Kidney (tissue), 14 donors: ENCODE results near the gene GPR33. TPM values are rescaled to one million over a fixed set of nuclear protein-coding genes. Genes with fewer than 3 reads are reported as not detected.

ENCODE experiments used
- DNase-seq, 5 donors: peaks; one replicate each; pipeline ENCODE4 v3.0.0-alpha.2; 2013 to 2020
- FAIRE-seq: peaks from 2 replicates; lab custom pipeline; 2012; peaks lifted over from hg19 to GRCh38; lab: Jason Lieb, UNC
- H3K27ac ChIP-seq, 2 donors: one replicate each; pipeline ENCODE4 v1.7.0; 2013; ENCODE audit warnings: low read depth in 2 of 2, low read length in 2 of 2, inconsistent platforms in 1 of 2
- H3K27me3 ChIP-seq: one replicate; pipeline ENCODE4 v1.7.1; 2013; ENCODE audit warnings: low read length, inconsistent platforms; ENCODE audit not compliant: control insufficient read depth, insufficient read depth
- H3K36me3 ChIP-seq, 3 donors: one replicate each; pipeline versions ENCODE4 v1.7.0 to v1.7.1; 2013; ENCODE audit warnings: low read length in 3 of 3, control low read depth in 1 of 3, inconsistent platforms in 1 of 3; ENCODE audit not compliant: insufficient read depth in 3 of 3, control insufficient read depth in 2 of 3
- H3K4me1 ChIP-seq, 3 donors: one replicate each; pipeline versions ENCODE4 v1.7.0 to v1.7.1; 2013; ENCODE audit warnings: low read length in 3 of 3, inconsistent platforms in 1 of 3, low read depth in 1 of 3; ENCODE audit not compliant: control insufficient read depth in 2 of 3, insufficient read depth in 2 of 3
- H3K4me3 ChIP-seq, 3 donors: one replicate each; pipeline versions ENCODE4 v1.7.0 to v1.8.1; 2013; ENCODE audit warnings: low read length in 3 of 3, control low read depth in 1 of 3, inconsistent platforms in 1 of 3
- H3K9ac ChIP-seq, 3 donors: one replicate each; pipeline versions ENCODE4 v1.7.0 to v1.7.1; 2013; ENCODE audit warnings: low read length in 3 of 3, control low read depth in 1 of 3, inconsistent platforms in 1 of 3
- H3K9me3 ChIP-seq, 3 donors: one replicate each; pipeline versions ENCODE4 v1.7.0 to v1.7.1; 2013; ENCODE audit warnings: low read length in 3 of 3, control low read depth in 1 of 3, inconsistent platforms in 1 of 3; ENCODE audit not compliant: control insufficient read depth in 2 of 3, insufficient read depth in 1 of 3
- intact Hi-C: fragments of 100-400 bp; cut with DNase I; formaldehyde crosslinking; loops from one replicate; pipeline ENCODE4 v1.11.1; 2022
- polyA plus RNA-seq: library from polyadenylated mRNA; stranded (reverse); fragments of 350-450 nt; fragmentation: Illumina TruSeq; extraction: RNeasy Lipid Tissue Mini Kit (QIAGEN cat#74804); gene quantifications from one replicate; pipeline ENCODE4 v1.2.3, GENCODE V29; 2014; ENCODE audit warnings: low read depth, low replicate concordance; ENCODE audit not compliant: insufficient read depth
- total RNA-seq: library from RNA; stranded (reverse); fragmentation: NEBNext Ultra II Directional; extraction: Animal tissue kit (Norgen Biotek cat#: 25700); gene quantifications from one replicate; pipeline ENCODE4 v1.2.1, GENCODE V29; 2021
- TF ChIP-seq, protein P1 (sequence below): IDR thresholded peaks from 3 replicates; pipeline ENCODE4 v1.5.1; 2012; ENCODE audit warnings: mild to moderate bottlenecking, moderate library complexity, borderline replicate concordance; ENCODE audit not compliant: insufficient read depth; ENCODE audit errors: extremely low read depth
- donor health status: control.
- donor health status: control.
- donor health status: control.
- donor health status: control.
- donor health status: control.
- donor health status: DM: yes; HTN: yes; CAD: no.
- donor health status: Normal renal cell carcinoma (clear cell type).

The GPR33 gene
- total and polyA plus RNA-seq, 2 donors from 2014 or later = not detected

DNA sequence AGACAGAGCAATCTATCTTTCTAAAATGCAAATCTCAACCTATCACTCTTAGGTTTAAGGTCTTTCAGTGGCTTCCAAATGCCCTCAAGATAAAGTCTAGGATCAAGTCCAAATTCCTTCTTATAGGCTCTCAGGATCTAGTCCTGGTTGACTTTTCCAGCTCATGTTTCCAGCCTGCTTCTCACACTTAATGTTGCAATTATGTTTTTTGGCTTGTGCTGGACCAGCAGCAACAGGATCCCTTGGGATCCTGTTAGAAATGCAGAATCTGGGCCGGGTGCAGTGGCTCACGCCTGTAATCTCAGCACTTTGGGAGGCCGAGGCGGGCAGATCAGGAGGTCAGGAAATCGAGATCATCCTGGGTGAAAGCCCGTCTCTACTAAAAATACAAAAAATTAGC, 10.6 kb downstream of the GPR33 start:
- no peaks in the 10 kb centered on the region for H3K9me3 ChIP-seq
- no peak overlapping the region for H3K4me3 ChIP-seq
- no peaks in the 10 kb centered on the region for H3K4me1 ChIP-seq
- H3K27me3 ChIP-seq = no peaks in the 10 kb centered on the region
- no peak overlapping the region for H3K27ac ChIP-seq
- no peaks in the 10 kb centered on the region for H3K36me3 ChIP-seq
- TF ChIP-seq, protein P1, sequence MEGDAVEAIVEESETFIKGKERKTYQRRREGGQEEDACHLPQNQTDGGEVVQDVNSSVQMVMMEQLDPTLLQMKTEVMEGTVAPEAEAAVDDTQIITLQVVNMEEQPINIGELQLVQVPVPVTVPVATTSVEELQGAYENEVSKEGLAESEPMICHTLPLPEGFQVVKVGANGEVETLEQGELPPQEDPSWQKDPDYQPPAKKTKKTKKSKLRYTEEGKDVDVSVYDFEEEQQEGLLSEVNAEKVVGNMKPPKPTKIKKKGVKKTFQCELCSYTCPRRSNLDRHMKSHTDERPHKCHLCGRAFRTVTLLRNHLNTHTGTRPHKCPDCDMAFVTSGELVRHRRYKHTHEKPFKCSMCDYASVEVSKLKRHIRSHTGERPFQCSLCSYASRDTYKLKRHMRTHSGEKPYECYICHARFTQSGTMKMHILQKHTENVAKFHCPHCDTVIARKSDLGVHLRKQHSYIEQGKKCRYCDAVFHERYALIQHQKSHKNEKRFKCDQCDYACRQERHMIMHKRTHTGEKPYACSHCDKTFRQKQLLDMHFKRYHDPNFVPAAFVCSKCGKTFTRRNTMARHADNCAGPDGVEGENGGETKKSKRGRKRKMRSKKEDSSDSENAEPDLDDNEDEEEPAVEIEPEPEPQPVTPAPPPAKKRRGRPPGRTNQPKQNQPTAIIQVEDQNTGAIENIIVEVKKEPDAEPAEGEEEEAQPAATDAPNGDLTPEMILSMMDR = no peak
- FAIRE-seq (no peak), DNase-seq (peak in 2 of 5 donors; percentile 17 to 36)
- intact Hi-C loops = no loop called here
- no peak overlapping the region for H3K9ac ChIP-seq

DNA sequence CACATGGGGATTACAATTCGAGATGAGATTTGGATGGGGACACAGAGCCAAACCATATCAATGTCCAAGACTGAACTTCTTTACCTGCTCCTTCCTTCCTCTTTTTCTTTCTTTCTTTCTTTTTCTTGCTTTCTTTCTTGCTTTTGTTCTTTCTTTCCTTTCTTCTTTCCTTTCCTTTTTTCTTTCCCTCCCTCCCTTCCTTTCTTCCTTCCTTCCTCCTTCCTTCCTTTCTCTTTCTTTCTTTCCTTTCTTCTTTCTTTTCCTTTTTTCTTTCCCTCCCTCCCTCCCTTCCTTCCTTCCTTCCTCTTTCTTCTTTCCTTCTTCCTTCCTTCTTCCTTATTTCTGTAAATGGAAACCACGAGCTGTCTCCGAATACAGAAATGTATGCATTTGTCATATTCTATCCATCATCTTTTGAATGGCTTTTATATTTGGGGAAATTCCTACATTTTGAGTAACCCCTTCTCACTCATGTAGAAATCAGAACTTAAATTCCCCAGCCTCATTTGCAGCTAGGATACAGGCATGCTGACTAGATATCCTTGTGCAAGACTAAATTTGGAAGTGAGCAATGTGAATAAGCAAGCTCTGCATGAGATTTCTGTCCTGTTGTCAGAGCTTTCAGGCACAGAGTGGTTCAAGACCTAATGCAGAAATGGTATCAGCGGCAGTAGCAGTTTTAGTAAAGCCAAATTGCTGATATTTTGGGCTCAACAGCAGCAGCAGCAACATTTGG, 11.5 kb downstream of the GPR33 start:
- no peaks in the 10 kb centered on the region for H3K36me3 ChIP-seq
- H3K4me3 ChIP-seq = no peak overlapping the region
- DNase-seq = peak in 1 of 5 donors; percentile 13
- intact Hi-C loops = no loop called here
- H3K27ac ChIP-seq = no peak overlapping the region
- FAIRE-seq = no peak
- H3K27me3 ChIP-seq = no peaks in the 10 kb centered on the region
- no peaks in the 10 kb centered on the region for H3K4me1 ChIP-seq
- TF ChIP-seq, protein P1 = no peak
- no peaks in the 10 kb centered on the region for H3K9me3 ChIP-seq
- no peak overlapping the region for H3K9ac ChIP-seq

DNA sequence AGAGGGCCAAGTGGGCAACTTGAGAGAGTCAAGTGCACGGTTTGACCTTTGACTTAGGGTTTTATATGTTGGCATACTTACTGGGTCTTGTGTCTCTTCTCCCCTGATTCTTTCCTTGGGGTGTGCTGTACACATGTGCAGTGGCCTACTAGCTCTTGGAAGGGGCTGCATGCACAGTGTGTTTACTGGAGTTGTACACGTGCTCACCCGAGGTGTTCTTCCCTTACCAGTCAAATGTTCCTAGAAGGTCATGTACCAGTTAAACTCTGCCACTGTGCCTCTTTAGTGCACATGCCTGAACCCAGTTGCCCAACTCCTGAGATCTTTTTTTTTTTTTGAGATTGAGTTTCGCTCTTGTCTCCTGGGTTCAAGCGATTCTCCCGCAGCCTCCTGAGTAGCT, 21.3 kb downstream of the GPR33 start:
- FAIRE-seq (no peak), DNase-seq (no peak)
- Histone ChIP-seq H3K9ac (no peak overlapping the region), H3K9me3 (no peaks in the 10 kb centered on the region), H3K36me3 (no peaks in the 10 kb centered on the region), H3K4me3 (no peak overlapping the region), H3K27ac (no peak overlapping the region), H3K4me1 (no peaks in the 10 kb centered on the region), H3K27me3 (no peaks in the 10 kb centered on the region)
- intact Hi-C loops = no loop called here
- TF ChIP-seq, protein P1 = no peak
